ENCODE data around the gene TLCD3B. TPM values are rescaled to one million over a fixed set of nuclear protein-coding genes. Genes with fewer than 3 reads are reported as not detected.

The TLCD3B gene
- total RNA-seq, 1 experiment from 2014 or later, result 0.47 TPM

DNA sequence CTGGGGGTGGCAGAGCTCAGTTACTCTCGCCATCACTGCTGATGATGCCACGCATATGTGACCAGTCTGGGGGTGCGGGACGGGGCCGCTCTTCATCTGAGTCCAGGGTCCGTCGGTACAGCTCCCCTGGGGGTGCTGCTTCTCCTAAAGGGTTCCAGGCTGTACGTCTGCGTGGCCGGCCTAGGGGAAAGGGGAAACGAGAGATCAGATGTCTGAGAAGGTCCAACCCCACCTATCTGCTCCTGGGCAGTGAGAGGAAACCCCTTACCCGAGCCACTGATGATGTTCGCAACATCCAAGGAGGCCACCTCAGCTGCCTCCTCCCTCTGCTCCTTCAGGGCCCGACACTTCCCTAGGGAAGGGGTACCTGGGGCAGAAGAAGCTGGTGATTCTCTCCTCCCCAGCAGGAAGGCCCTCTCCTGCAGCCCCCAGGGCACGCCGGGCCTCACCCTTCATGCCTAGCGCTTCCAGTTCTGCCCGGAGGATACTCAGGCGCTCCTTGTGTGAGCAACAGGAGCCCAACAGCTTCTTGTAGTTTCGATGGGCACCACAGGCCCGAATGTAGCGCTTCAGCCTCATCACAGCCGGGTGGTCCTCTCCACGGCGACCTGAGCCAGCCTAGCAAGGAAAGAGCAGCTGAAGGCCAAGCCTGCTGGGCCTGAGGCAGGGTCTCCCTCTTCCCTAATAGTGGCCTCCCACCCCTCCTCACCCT is 37.7 kb downstream of the TLCD3B start:
- TF ChIP-seq, protein P1, sequence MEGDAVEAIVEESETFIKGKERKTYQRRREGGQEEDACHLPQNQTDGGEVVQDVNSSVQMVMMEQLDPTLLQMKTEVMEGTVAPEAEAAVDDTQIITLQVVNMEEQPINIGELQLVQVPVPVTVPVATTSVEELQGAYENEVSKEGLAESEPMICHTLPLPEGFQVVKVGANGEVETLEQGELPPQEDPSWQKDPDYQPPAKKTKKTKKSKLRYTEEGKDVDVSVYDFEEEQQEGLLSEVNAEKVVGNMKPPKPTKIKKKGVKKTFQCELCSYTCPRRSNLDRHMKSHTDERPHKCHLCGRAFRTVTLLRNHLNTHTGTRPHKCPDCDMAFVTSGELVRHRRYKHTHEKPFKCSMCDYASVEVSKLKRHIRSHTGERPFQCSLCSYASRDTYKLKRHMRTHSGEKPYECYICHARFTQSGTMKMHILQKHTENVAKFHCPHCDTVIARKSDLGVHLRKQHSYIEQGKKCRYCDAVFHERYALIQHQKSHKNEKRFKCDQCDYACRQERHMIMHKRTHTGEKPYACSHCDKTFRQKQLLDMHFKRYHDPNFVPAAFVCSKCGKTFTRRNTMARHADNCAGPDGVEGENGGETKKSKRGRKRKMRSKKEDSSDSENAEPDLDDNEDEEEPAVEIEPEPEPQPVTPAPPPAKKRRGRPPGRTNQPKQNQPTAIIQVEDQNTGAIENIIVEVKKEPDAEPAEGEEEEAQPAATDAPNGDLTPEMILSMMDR (conservative IDR thresholded peaks at IDR 0.05; ENCODE audit: low read depth, low read length), result no peak
- no peak for TF ChIP-seq EZH2 (IDR thresholded peaks at IDR 0.05; ENCODE audit: low read length, unreplicated experiment)
- no peak for TF ChIP-seq EZH2phosphoT487 (IDR thresholded peaks at IDR 0.05; ENCODE audit: borderline replicate concordance, low read length)
- intact Hi-C loops (cut with micrococcal nuclease), result no loop called here

DNA sequence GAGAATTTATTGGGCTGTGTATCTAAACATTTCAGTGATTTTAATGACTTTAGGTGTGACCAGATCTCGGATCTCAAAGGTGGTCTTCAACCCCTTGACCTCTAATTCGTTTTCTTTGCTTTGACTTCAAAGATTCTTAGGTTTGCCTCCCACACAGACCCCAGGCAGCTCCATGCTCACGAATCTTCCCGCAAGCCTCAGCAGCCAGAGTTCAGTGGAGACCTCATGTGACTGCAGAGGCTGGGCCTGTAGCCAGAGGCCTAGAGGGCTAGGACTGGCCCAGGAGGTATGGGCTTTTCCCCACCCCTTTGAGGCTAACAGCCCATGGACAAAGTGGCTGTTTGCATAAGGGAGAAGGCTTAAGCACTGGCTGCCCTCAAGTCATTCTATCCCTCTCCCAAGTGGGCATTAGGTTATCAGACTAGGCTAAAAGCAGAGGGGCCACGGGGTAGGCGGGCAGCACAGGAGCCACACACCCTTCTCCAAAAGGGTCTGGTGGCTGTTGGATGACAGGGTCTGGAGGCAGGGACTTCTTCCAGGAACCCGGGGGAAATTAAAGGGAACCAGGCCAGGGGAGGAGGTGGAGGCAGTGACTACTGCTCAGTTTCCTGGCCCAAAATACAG is 38.6 kb downstream of the TLCD3B start:
- Histone ChIP-seq H3K79me2 (ENCODE audit: low read length) (peaks cover 12% of the 10 kb centered on the region), H3K9me3 (ENCODE audit: low read length) (no peaks in the 10 kb centered on the region), H3K27me3 (ENCODE audit: low read length) (no peaks in the 10 kb centered on the region), H4K20me1 (ENCODE audit: low read length) (no peaks in the 10 kb centered on the region), H3K9me2 (replicated peaks; ENCODE audit: low read length) (no peaks in the 10 kb centered on the region), H3F3A (ENCODE audit: low read length, unreplicated experiment) (no peaks in the 10 kb centered on the region), H2AFZ (ENCODE audit: low read length) (no peak overlapping the region), H3K4me2 (ENCODE audit: low read length) (no peak overlapping the region), H3K4me1 (ENCODE audit: insufficient read depth, low read length) (peaks cover 24% of the 10 kb centered on the region), H3K9ac (ENCODE audit: low read length) (no peak overlapping the region), H3K4me3 (ENCODE audit: low read length) (no peak overlapping the region), H3K27ac (ENCODE audit: low read length) (no peak overlapping the region), H3K36me3 (ENCODE audit: low read depth, low read length) (peaks cover 8% of the 10 kb centered on the region; the same call in 1 of the 2 replicates)
- no peak for DNase-seq
- TF ChIP-seq EZH2phosphoT487 (IDR thresholded peaks at IDR 0.05; ENCODE audit: borderline replicate concordance, low read length) (no peak), EZH2 (IDR thresholded peaks at IDR 0.05; ENCODE audit: low read length, unreplicated experiment) (no peak)
- TF ChIP-seq, protein P1 (conservative IDR thresholded peaks at IDR 0.05; ENCODE audit: low read depth, low read length), result no peak
- BruUV-seq (replicated peaks), result no TSS peak
- intact Hi-C loops (cut with micrococcal nuclease), result no loop called here
- POLR2A ChIA-PET (ENCODE audit: unreplicated experiment), result no interaction called here
- no peak for ATAC-seq
- CTCF ChIA-PET, result no interaction called here

More for the DNA sequence above, 37.7 kb downstream of the TLCD3B start:
- H3K4me1 ChIP-seq (ENCODE audit: insufficient read depth, low read length), result peaks cover 24% of the 10 kb centered on the region
- no peaks in the 10 kb centered on the region for H3K27me3 ChIP-seq (ENCODE audit: low read length)
- H3K9me3 ChIP-seq (ENCODE audit: low read length), result no peaks in the 10 kb centered on the region
- CTCF ChIA-PET, result no interaction called here
- no peak overlapping the region for H3K9ac ChIP-seq (ENCODE audit: low read length)
- no peaks in the 10 kb centered on the region for H3F3A ChIP-seq (ENCODE audit: low read length, unreplicated experiment)
- BruUV-seq (replicated peaks), result no TSS peak
- H3K79me2 ChIP-seq (ENCODE audit: low read length), result peaks cover 12% of the 10 kb centered on the region
- DNase-seq (no peak), ATAC-seq (no peak)
- no peaks in the 10 kb centered on the region for H4K20me1 ChIP-seq (ENCODE audit: low read length)
- H3K4me2 ChIP-seq (ENCODE audit: low read length), result no peak overlapping the region
- POLR2A ChIA-PET (ENCODE audit: unreplicated experiment), result interaction anchor here (0.6 kb wide), 1 partner anchor 51 kb away, joined by 3 read pairs; no protein-coding TSS in a partner anchor
- H2AFZ ChIP-seq (ENCODE audit: low read length), result no peak overlapping the region
- H3K36me3 ChIP-seq (ENCODE audit: low read depth, low read length), result peaks cover 8% of the 10 kb centered on the region; the same call in 1 of the 2 replicates
- no peaks in the 10 kb centered on the region for H3K9me2 ChIP-seq (replicated peaks; ENCODE audit: low read length)
- no peak overlapping the region for H3K4me3 ChIP-seq (ENCODE audit: low read length)
- H3K27ac ChIP-seq (ENCODE audit: low read length), result no peak overlapping the region

DNA sequence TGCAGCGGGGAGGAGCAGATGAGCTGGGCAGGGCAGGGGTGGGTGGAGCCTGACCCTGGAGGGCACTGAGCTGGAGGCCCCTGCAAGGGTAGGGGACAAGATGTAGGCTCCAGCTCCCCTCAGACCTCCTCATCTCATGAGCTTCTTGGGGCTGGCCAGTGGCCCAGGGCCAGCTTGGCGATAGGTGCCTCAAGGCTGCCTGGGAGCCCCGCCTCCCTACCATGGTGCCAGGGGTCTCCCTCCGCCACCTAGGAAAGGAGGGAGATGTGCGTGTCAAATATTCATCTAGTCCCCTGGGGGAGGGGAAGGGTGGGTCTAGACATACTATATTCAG is 39.5 kb downstream of the TLCD3B start:
- DNase-seq (no peak), ATAC-seq (no peak)
- H3K27ac ChIP-seq (ENCODE audit: low read length), result no peak overlapping the region
- H3K27me3 ChIP-seq (ENCODE audit: low read length), result no peaks in the 10 kb centered on the region
- peaks cover 4% of the 10 kb centered on the region for H3K79me2 ChIP-seq (ENCODE audit: low read length)
- H2AFZ ChIP-seq (ENCODE audit: low read length), result no peak overlapping the region
- TF ChIP-seq EZH2phosphoT487 (IDR thresholded peaks at IDR 0.05; ENCODE audit: borderline replicate concordance, low read length) (no peak), EZH2 (IDR thresholded peaks at IDR 0.05; ENCODE audit: low read length, unreplicated experiment) (no peak)
- ChIA-PET POLR2A (ENCODE audit: unreplicated experiment) (no interaction called here), CTCF (no interaction called here)
- no peak overlapping the region for H3K9ac ChIP-seq (ENCODE audit: low read length)
- H3K4me3 ChIP-seq (ENCODE audit: low read length), result no peak overlapping the region
- no peaks in the 10 kb centered on the region for H3K9me2 ChIP-seq (replicated peaks; ENCODE audit: low read length)
- peaks cover 19% of the 10 kb centered on the region for H3K4me1 ChIP-seq (ENCODE audit: insufficient read depth, low read length)
- H3K4me2 ChIP-seq (ENCODE audit: low read length), result no peak overlapping the region
- peaks cover 8% of the 10 kb centered on the region; the same call in 1 of the 2 replicates for H3K36me3 ChIP-seq (ENCODE audit: low read depth, low read length)
- H4K20me1 ChIP-seq (ENCODE audit: low read length), result no peaks in the 10 kb centered on the region
- intact Hi-C loops (cut with micrococcal nuclease), result no loop called here
- no peaks in the 10 kb centered on the region for H3K9me3 ChIP-seq (ENCODE audit: low read length)
- BruUV-seq (replicated peaks), result no TSS peak
- no peaks in the 10 kb centered on the region for H3F3A ChIP-seq (ENCODE audit: low read length, unreplicated experiment)

Measured in PC-3 (cell line).